ENCODE measurements around the gene GLIPR1L1.

- no peak for TF ChIP-seq CTCF (conservative IDR thresholded peaks at IDR 0.05; ENCODE audit: low read depth, low read length)
- TF ChIP-seq SMC3 (IDR thresholded peaks at IDR 0.05; ENCODE audit: low read depth, low read length) = no peak
- no peak for TF ChIP-seq POLR2A (IDR thresholded peaks at IDR 0.05; ENCODE audit: low read depth, low read length)
- no peak for TF ChIP-seq FOS (IDR thresholded peaks at IDR 0.05; ENCODE audit: low read depth, low read length)
- no peak for TF ChIP-seq RCOR1 (IDR thresholded peaks at IDR 0.05; ENCODE audit: insufficient replicate concordance, low read length)
- TF ChIP-seq RFX5 (IDR thresholded peaks at IDR 0.05; ENCODE audit: low read depth, low read length) = no peak
- TF ChIP-seq CHD1 (IDR thresholded peaks at IDR 0.05; ENCODE audit: low read depth, low read length) = no peak
- TF ChIP-seq CEBPB (IDR thresholded peaks at IDR 0.05; ENCODE audit: low read depth, low read length) = no peak
- no peak for TF ChIP-seq RAD21 (IDR thresholded peaks at IDR 0.05; ENCODE audit: low read length)
- no peak for TF ChIP-seq BHLHE40 (IDR thresholded peaks at IDR 0.05; ENCODE audit: low read depth, low read length)
- TF ChIP-seq USF2 (IDR thresholded peaks at IDR 0.05; ENCODE audit: low read depth, low read length) = no peak
- no peak for TF ChIP-seq MXI1 (IDR thresholded peaks at IDR 0.05; ENCODE audit: borderline replicate concordance, low read depth, low read length)
Measured at GRCh38 chr12:75349946-75350345, 15.5 kb downstream of the GLIPR1L1 start.
